ENCODE results near the gene SAMSN1. TPM values are rescaled to one million over a fixed set of nuclear protein-coding genes. Genes with fewer than 3 reads are reported as not detected.

SAMSN1 gene
- total RNA-seq, 2 donors from 2014 or later = 1.4 TPM; not detected in 1

DNA sequence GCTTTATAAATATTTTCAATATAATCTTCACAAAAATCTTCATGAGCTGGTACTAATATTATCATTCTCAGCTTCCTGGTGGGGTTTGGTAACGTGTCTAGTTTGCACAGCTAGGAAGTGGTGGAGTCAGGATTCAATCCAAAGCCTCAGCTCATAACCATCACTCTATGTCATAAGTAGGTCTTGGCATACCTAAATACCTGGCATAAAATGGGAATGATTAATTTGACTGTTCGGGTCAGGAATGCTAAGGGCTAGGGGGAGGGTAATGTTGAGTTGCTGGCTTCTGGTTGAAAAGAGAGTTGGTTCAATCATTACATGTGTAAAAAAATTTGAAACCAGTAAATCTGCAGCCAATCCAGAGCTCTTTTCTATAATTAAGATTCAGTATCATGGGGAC is 5.6 kb upstream of the SAMSN1 start:
- Histone ChIP-seq H3K27ac (ENCODE audit: low read depth, low read length) (no peak overlapping the region), H3K9ac (ENCODE audit: extremely low read depth, low read length, poor library complexity, severe bottlenecking) (no peak overlapping the region), H3K9me3 (ENCODE audit: control insufficient read depth, low read length) (no peaks in the 10 kb centered on the region), H3K4me1 (ENCODE audit: control insufficient read depth, insufficient read depth, low read length) (no peaks in the 10 kb centered on the region), H3K4me3 (ENCODE audit: low read length) (no peak overlapping the region), H3K27me3 (ENCODE audit: control insufficient read depth, insufficient read depth, low read length, poor library complexity, severe bottlenecking) (no peaks in the 10 kb centered on the region), H3K36me3 (ENCODE audit: control insufficient read depth, insufficient read depth, low read length) (no peaks in the 10 kb centered on the region)
- Mint-ChIP-seq H3K9me3 (no peaks in the 10 kb centered on the region), H3K27ac (no peak overlapping the region), H3K4me3 (no peak overlapping the region), H3K27me3 (ENCODE audit: insufficient read depth) (no peaks in the 10 kb centered on the region), H3K4me1 (no peaks in the 10 kb centered on the region), H3K36me3 (ENCODE audit: low read depth) (no peaks in the 10 kb centered on the region)
- TF ChIP-seq, protein P1, sequence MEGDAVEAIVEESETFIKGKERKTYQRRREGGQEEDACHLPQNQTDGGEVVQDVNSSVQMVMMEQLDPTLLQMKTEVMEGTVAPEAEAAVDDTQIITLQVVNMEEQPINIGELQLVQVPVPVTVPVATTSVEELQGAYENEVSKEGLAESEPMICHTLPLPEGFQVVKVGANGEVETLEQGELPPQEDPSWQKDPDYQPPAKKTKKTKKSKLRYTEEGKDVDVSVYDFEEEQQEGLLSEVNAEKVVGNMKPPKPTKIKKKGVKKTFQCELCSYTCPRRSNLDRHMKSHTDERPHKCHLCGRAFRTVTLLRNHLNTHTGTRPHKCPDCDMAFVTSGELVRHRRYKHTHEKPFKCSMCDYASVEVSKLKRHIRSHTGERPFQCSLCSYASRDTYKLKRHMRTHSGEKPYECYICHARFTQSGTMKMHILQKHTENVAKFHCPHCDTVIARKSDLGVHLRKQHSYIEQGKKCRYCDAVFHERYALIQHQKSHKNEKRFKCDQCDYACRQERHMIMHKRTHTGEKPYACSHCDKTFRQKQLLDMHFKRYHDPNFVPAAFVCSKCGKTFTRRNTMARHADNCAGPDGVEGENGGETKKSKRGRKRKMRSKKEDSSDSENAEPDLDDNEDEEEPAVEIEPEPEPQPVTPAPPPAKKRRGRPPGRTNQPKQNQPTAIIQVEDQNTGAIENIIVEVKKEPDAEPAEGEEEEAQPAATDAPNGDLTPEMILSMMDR (conservative IDR thresholded peaks at IDR 0.05) = no peak
- DNase-seq = no peak
- 89% methylated on average over 2 of the region's 2 CpGs; no CpG with 5 or more reads in 1 of the 2 experiments for WGBS, 2 experiments (ENCODE audit: insufficient coverage in 1 of 2, insufficient read length in 1 of 2)

DNA sequence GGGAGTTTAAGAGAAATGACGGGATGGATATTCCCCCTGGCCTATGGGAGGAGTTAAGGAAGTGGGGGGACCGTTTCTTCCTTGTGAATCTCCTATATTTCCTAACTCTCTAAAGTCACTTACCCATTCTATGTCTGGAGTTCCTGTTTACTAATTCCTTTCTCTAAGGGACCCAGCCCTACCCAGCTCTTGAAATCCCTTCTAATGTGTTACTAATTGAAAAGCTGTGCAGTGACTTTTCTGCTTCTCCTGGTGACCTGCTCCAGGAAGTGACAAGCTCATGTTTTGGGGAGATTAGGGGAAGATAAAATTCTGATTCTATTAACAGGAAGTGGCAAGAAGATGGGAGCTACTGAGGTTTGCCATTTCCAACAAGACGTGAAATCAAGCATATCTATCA is 4.0 kb upstream of the SAMSN1 start:
- TF ChIP-seq, protein P1 (conservative IDR thresholded peaks at IDR 0.05) = no peak
- Histone ChIP-seq H3K9ac (ENCODE audit: extremely low read depth, low read length, poor library complexity, severe bottlenecking) (no peak overlapping the region), H3K4me1 (ENCODE audit: control insufficient read depth, insufficient read depth, low read length) (no peaks in the 10 kb centered on the region), H3K36me3 (ENCODE audit: control insufficient read depth, insufficient read depth, low read length) (no peaks in the 10 kb centered on the region), H3K27ac (ENCODE audit: low read depth, low read length) (no peak overlapping the region), H3K27me3 (ENCODE audit: control insufficient read depth, insufficient read depth, low read length, poor library complexity, severe bottlenecking) (no peaks in the 10 kb centered on the region), H3K4me3 (ENCODE audit: low read length) (no peak overlapping the region), H3K9me3 (ENCODE audit: control insufficient read depth, low read length) (no peaks in the 10 kb centered on the region)
- no peaks in the 10 kb centered on the region for H3K36me3 Mint-ChIP-seq (ENCODE audit: low read depth)
- no peak overlapping the region for H3K27ac Mint-ChIP-seq
- no peaks in the 10 kb centered on the region for H3K9me3 Mint-ChIP-seq
- no peak for DNase-seq
- no peak overlapping the region for H3K4me3 Mint-ChIP-seq
- H3K4me1 Mint-ChIP-seq = no peaks in the 10 kb centered on the region
- no peaks in the 10 kb centered on the region for H3K27me3 Mint-ChIP-seq (ENCODE audit: insufficient read depth)
- 93% methylated on average over 1 of the region's 3 CpGs; no CpG with 5 or more reads in 1 of the 2 experiments for WGBS, 2 experiments (ENCODE audit: insufficient coverage in 1 of 2, insufficient read length in 1 of 2)

DNA sequence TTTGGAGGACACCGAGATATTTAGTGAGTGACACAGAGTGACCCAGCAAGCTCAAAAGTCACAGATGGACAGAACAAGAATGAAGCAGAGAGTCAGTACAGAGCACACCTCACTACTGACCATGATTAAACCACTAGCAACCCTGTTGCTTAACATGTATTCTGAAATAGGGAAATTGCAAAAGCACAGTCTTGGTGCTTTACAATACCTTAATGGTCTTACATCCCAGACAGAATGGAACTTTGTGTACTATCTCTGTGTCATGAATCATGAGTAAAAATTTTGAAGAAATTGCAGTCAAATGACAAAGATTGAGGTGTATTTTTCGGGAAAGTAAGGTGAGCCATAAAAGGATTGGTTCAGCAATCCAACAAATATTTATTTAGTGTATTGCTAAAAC is 2.7 kb upstream of the SAMSN1 start:
- WGBS, 2 experiments (ENCODE audit: insufficient coverage in 1 of 2, insufficient read length in 1 of 2) = 81% methylated on average over 2 of the region's 2 CpGs; no CpG with 5 or more reads in 1 of the 2 experiments
- no peaks in the 10 kb centered on the region for H3K27me3 ChIP-seq (ENCODE audit: control insufficient read depth, insufficient read depth, low read length, poor library complexity, severe bottlenecking)
- Mint-ChIP-seq H3K4me3 (no peak overlapping the region), H3K27ac (no peak overlapping the region), H3K27me3 (ENCODE audit: insufficient read depth) (no peaks in the 10 kb centered on the region), H3K36me3 (ENCODE audit: low read depth) (no peaks in the 10 kb centered on the region), H3K9me3 (no peaks in the 10 kb centered on the region), H3K4me1 (no peaks in the 10 kb centered on the region)
- no peak for DNase-seq
- H3K9me3 ChIP-seq (ENCODE audit: control insufficient read depth, low read length) = no peaks in the 10 kb centered on the region
- TF ChIP-seq, protein P1 (conservative IDR thresholded peaks at IDR 0.05) = no peak
- no peaks in the 10 kb centered on the region for H3K36me3 ChIP-seq (ENCODE audit: control insufficient read depth, insufficient read depth, low read length)
- H3K9ac ChIP-seq (ENCODE audit: extremely low read depth, low read length, poor library complexity, severe bottlenecking) = no peak overlapping the region
- H3K27ac ChIP-seq (ENCODE audit: low read depth, low read length) = no peak overlapping the region
- H3K4me1 ChIP-seq (ENCODE audit: control insufficient read depth, insufficient read depth, low read length) = no peaks in the 10 kb centered on the region
- H3K4me3 ChIP-seq (ENCODE audit: low read length) = no peak overlapping the region
